Vagina (tissue), 2 donors: ENCODE measurements around the gene SLC5A6. TPM values are rescaled to one million over a fixed set of nuclear protein-coding genes. Genes with fewer than 3 reads are reported as not detected.

Experiments used
- DNase-seq, 2 donors: peaks; one replicate each; pipeline ENCODE4 v3.0.0-alpha.2; 2017; ENCODE audit errors: extremely low spot score in 2 of 2
- H3K27ac ChIP-seq: fragments of 200-600 bp; sonication (generic); one replicate; pipeline ENCODE4 v1.5.1; 2019
- H3K27me3 ChIP-seq: fragments of 200-600 bp; sonication (generic); one replicate; pipeline ENCODE4 v1.5.1; 2019
- H3K36me3 ChIP-seq, 2 donors: fragments of 200-600 bp; sonication (generic); one replicate each; pipeline ENCODE4 v1.5.1; 2017 to 2019
- H3K4me1 ChIP-seq: fragments of 200-600 bp; sonication (generic); one replicate; pipeline ENCODE4 v1.5.1; 2019
- H3K4me3 ChIP-seq, 2 donors: fragments of 200-600 bp; sonication (generic); 1 replicate in 1 of 2; 2 replicates in 1 of 2; pipeline ENCODE4 v1.5.1; 2016 to 2019
- H3K9me3 ChIP-seq: fragments of 200-600 bp; sonication (generic); one replicate; pipeline ENCODE4 v1.5.1; 2019
- CTCF ChIP-seq, 3 experiments: fragments of 450-650 bp in 2 of 3; fragments of 200-600 bp in 1 of 3; sonication (generic) in 1 of 3; IDR thresholded peaks; one replicate each; pipeline ENCODE4 v1.5.1; 2017 to 2019; ENCODE audit warnings: antibody characterized with exemption in 3 of 3, mild to moderate bottlenecking in 2 of 3, moderate library complexity in 2 of 3
- POLR2A ChIP-seq, 2 donors: fragments of 450-650 bp; IDR thresholded peaks; one replicate each; pipeline ENCODE4 v1.6.1; 2017; ENCODE audit warnings: antibody characterized with exemption in 2 of 2, mild to moderate bottlenecking in 2 of 2, moderate library complexity in 2 of 2
- POLR2AphosphoS5 ChIP-seq, 2 donors: sonication (generic); formaldehyde crosslinking; IDR thresholded peaks; one replicate each; pipeline ENCODE4 v1.9.0; 2017; ENCODE audit warnings: antibody characterized with exemption in 2 of 2, mild to moderate bottlenecking in 2 of 2, low read depth in 1 of 2; ENCODE audit not compliant: insufficient read depth in 1 of 2
- intact Hi-C: fragments of 100-400 bp; cut with DNase I; formaldehyde crosslinking; loops from one replicate; pipeline ENCODE4 v1.15.1; 2023
- total RNA-seq: library from RNA; depleted of rRNA; stranded (reverse); fragments of >200 nt; gene quantifications from one replicate; pipeline ENCODE4 v1.2.3, GENCODE V29; 2016

The SLC5A6 gene
- total RNA-seq, 1 donor from 2014 or later: 37.3 TPM

DNA sequence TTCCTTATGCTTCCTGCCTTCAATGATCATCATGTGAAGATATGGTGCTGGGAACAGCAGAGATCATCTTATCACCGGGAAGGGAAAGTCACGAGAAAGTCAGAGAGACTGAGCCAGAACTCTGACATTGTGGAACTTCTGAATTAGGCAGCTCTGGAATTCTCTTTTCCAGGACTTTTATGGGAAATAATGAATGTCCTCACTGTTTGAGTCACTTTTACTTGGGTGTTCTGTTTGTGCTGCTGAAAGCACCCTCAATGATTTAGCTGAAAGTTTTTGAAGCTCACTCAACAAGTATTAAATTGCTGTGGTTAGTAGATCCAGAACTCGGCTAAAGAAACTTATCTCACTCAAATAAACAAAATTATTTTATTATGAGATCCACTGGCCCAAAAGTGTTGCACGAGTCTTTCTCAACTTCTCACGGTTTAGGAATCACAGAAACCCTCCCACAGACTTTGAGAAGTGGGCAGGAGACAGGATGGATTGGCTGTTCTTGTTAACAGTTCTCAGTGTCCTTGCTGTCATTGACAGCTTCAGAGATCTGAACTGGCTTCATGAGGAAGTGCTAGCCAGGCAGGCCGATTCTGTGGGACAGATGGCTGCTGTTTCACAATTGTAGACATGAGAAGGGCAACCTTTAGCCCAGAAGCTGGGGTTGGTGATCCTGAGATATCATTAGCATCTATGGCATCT is 26.6 kb downstream of the SLC5A6 start:
- Histone ChIP-seq H3K36me3 (no peaks in the 10 kb centered on the region), H3K27ac (peak overlapping the region; percentile 68), H3K4me3 (no peak overlapping the region), H3K27me3 (no peaks in the 10 kb centered on the region), H3K4me1 (peaks cover 6% of the 10 kb centered on the region), H3K9me3 (no peaks in the 10 kb centered on the region)
- peak in 1 of 2 donors; percentile 94 for DNase-seq
- TF ChIP-seq POLR2A (IDR thresholded peaks at IDR 0.05) (no peak), POLR2AphosphoS5 (IDR thresholded peaks at IDR 0.05; ENCODE audit: insufficient read depth in 1 of 2, low read depth in 1 of 2) (peak; percentile 36 to 72), CTCF (IDR thresholded peaks at IDR 0.05) (no peak)
- intact Hi-C loops: loop anchor here (5.0 kb wide), 1 partner anchor 53 kb away; the partner anchor contains the start of gene PREB

- H3K27me3 ChIP-seq: no peaks in the 10 kb centered on the region
- H3K27ac ChIP-seq: peak overlapping the region; percentile 68
- H3K4me1 ChIP-seq: peaks cover 6% of the 10 kb centered on the region
- no peak overlapping the region for H3K4me3 ChIP-seq
- H3K36me3 ChIP-seq: no peaks in the 10 kb centered on the region
- TF ChIP-seq CTCF (IDR thresholded peaks at IDR 0.05) (no peak), POLR2A (IDR thresholded peaks at IDR 0.05) (no peak), POLR2AphosphoS5 (IDR thresholded peaks at IDR 0.05; ENCODE audit: insufficient read depth in 1 of 2, low read depth in 1 of 2) (no peak)
- no peak for DNase-seq
- no peaks in the 10 kb centered on the region for H3K9me3 ChIP-seq
- intact Hi-C loops: no loop called here
Observed at GRCh38 chr2:27184115-27184514, 28.0 kb downstream of the SLC5A6 start.

- Histone ChIP-seq H3K27ac (no peak overlapping the region), H3K4me3 (no peak overlapping the region), H3K27me3 (no peaks in the 10 kb centered on the region), H3K36me3 (no peaks in the 10 kb centered on the region), H3K4me1 (peaks cover 6% of the 10 kb centered on the region), H3K9me3 (no peaks in the 10 kb centered on the region)
- no peak for DNase-seq
- intact Hi-C loops: no loop called here
- no peak for TF ChIP-seq CTCF (IDR thresholded peaks at IDR 0.05)
- no peak for TF ChIP-seq POLR2AphosphoS5 (IDR thresholded peaks at IDR 0.05; ENCODE audit: insufficient read depth in 1 of 2, low read depth in 1 of 2)
- no peak for TF ChIP-seq POLR2A (IDR thresholded peaks at IDR 0.05)
Observed at GRCh38 chr2:27182346-27182745, 29.7 kb downstream of the SLC5A6 start.

- Histone ChIP-seq H3K4me3 (no peak overlapping the region), H3K27me3 (no peaks in the 10 kb centered on the region), H3K9me3 (no peaks in the 10 kb centered on the region), H3K36me3 (no peaks in the 10 kb centered on the region), H3K27ac (no peak overlapping the region), H3K4me1 (no peaks in the 10 kb centered on the region)
- TF ChIP-seq CTCF (IDR thresholded peaks at IDR 0.05): no peak
- no peak for DNase-seq
- intact Hi-C loops: no loop called here
Observed at GRCh38 chr2:27179344-27180000, 32.6 kb downstream of the SLC5A6 start.

DNA sequence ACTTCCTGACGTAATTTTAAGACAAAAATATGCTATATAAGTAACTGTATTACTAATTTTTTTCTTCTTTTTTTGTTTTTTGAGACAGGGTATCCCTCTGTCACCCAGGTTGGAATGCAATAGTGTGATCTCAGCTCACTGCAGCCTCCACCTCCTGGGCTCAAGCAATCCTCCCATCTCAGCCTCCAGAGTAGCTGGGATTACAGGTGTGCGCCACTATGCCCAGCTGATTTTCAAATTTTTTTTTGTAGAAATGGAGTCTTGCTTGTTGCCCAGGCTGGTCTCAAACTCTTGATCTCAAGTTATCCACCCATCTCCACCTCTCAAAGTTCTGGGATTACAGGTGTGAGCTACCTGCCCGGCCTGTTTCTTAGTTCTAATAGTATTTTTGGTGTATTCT is 33.6 kb downstream of the SLC5A6 start:
- Histone ChIP-seq H3K27ac (no peak overlapping the region), H3K36me3 (no peaks in the 10 kb centered on the region), H3K9me3 (no peaks in the 10 kb centered on the region), H3K27me3 (no peaks in the 10 kb centered on the region), H3K4me1 (no peaks in the 10 kb centered on the region), H3K4me3 (no peak overlapping the region)
- intact Hi-C loops: no loop called here
- TF ChIP-seq CTCF (IDR thresholded peaks at IDR 0.05): no peak
- no peak for TF ChIP-seq POLR2AphosphoS5 (IDR thresholded peaks at IDR 0.05; ENCODE audit: insufficient read depth in 1 of 2, low read depth in 1 of 2)
- TF ChIP-seq POLR2A (IDR thresholded peaks at IDR 0.05): no peak
- no peak for DNase-seq
